Measurements from ENCODE around the gene SLC9A3.

The SLC9A3 gene

GRCh38 chr5:472656-473550, 51.3 kb downstream of the SLC9A3 start:
- peak; percentile 83 for DNase-seq

DNA sequence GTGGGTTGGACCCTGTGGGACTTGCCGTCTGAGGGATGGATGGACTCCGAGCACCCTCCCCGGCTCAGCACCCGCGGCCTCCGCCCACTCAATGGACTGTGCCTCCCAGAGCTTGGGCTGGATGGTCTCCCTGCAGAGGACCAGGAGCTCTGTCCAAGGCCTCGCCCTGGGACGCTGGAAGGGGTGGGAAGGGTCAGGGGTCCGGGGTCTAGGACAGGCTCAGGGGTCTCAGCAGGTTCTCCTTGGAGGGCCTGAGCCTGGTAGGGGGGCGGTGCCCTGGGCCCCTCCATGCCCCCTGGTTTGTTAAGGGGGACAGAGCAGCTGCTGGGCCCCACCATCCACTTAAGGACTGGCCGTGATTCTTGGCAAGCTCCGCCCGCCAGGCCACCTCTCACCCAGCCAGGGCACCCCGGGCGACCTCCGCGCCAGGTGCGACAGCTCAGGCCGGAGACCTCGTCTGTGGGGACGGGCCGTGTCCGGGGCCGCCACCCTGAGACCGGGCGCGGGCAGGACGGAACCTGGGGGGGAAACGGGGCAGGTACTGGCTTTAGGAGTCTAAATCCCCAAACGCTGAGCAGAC, 52.1 kb downstream of the SLC9A3 start:
- DNase-seq: no peak

GRCh38 chr5:471750-472058, 52.5 kb downstream of the SLC9A3 start:
- no peak for DNase-seq

- no peak for DNase-seq
Observed at GRCh38 chr5:470961-471749, 53.1 kb downstream of the SLC9A3 start.

- DNase-seq: no peak
Observed at GRCh38 chr5:469752-470483, 54.3 kb downstream of the SLC9A3 start.

GRCh38 chr5:468401-468800, 55.8 kb downstream of the SLC9A3 start:
- no peak for DNase-seq

GRCh38 chr5:466661-467310, 57.5 kb downstream of the SLC9A3 start:
- no peak for DNase-seq

GRCh38 chr5:465591-466403, 58.5 kb downstream of the SLC9A3 start:
- DNase-seq: no peak

DNA sequence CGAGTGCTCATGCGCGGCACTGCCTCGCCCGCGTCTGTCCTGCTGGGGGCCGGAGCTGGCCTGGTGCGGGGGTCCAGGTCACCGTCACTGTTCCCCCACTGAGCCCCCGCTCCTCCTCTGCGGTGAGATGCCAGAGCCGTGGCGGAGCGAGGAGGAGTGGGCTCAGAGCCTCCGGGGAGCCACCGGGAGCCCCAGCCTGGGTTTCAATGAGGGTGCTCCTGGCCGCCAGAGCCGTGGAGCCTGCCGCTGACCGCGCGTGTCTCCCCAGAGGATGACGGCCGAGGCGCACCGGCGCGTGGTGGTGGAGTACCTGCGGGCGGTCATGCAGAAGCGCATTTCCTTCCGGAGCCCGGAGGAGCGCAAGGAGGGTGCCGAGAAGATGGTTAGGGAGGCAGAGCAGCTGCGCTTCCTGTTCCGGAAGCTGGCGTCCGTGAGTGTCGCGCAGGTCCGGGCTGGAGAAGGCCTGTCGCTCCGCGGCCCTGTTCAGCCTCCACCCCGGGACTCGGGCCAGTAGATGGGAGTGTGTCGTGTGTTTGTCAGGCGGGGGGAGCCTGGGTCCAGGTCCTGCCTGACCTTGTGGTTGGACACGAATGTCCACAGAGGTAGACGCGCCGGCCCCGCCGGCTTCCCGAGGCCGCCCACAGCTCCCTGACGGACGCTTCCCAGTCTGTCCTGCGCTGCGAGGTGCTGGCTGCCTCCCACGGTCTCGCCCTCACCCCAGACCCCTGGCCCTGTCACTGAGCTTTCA, 59.2 kb downstream of the SLC9A3 start:
- no peak for DNase-seq

DNA sequence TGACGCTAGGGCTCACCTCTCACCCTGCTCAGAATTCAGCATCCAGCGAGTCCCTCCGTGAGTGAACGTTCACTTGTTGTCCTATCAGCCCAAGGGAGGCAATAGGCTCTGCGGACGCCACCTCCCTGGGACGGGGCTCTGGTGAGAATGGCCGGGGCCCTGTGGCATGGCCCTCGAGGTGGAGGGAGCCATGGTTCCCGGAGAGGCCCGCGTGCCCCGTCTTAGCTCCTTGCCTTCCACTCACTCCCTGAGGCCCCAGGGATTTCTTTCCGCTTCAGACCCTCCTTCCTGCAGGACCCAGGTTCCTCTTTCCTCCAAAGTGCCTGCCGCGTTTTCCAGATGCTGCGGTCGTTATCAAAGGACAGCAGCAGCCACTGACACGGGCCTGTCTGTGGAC, 59.8 kb downstream of the SLC9A3 start:
- DNase-seq: no peak

- no peak for DNase-seq
Observed at GRCh38 chr5:463952-464351, 60.3 kb downstream of the SLC9A3 start.

DNA sequence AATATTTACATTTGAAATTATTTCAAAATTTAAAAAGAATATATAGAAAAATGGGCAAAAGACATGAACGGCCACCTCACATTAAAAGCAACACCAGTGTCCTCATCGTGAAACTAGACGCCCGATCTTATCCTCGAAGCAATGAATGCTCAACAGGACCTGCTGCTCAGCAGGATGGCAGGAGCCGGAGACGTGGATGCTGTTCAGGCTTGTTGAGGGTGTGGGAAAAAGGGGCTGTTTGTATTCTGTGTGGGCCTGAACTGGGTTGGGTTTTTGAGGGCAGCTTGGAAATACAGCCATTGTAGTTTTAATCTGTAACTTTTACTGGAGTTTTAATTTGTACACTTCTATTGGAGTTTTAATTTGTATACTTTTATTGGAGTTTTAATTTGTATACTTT, 60.9 kb downstream of the SLC9A3 start:
- DNase-seq: no peak

- no peak for DNase-seq
Observed at GRCh38 chr5:462051-462481, 62.2 kb downstream of the SLC9A3 start.

GRCh38 chr5:460273-460625, 64.0 kb downstream of the SLC9A3 start:
- no peak for DNase-seq

- no peak for DNase-seq
Observed at GRCh38 chr5:459562-460272, 64.5 kb downstream of the SLC9A3 start.

GRCh38 chr5:458547-459353, 65.5 kb downstream of the SLC9A3 start:
- DNase-seq: no peak

DNA sequence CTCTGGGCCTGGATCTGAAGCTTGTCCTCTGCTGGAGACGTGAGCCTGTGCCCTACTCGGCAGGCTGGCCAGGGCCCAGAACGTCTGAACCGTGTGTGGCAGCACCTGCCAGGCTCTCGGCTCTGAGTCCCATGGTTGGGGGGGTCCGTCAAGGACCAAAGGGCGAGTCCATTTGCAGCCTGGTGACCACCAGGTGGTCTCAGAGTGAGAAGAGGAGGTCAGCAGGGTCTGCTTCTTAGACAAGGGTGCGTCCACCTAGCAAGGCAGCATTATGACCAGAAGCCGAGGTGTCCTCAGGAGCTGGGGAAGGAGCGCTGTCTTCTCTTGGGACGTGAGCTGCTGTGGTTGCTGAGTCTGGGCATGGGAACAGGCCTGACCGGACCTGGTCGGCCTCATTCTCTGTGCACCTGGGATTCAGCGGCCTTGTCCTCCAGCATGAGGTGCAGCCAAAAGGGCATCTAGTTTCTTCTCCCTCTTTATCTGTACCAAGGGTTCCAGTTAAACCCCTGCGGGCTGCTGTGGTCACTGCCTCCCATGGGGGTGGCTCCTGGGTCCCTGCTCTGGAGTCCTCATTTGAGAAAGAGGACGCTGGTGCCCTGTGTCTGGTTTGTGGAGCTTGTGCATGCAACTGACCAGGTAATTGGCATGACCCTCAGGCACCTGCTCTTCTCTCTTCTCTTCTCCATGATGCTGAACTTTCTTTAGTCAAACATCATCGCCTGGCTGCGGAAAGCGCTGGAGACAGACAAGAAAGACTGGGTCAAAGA, 66.9 kb downstream of the SLC9A3 start:
- DNase-seq: no peak

GRCh38 chr5:456351-457194, 67.7 kb downstream of the SLC9A3 start:
- no peak for DNase-seq

Data from NCI-H1048 (cell line).